Measurements from ENCODE around the gene CAPRIN1.

DNA sequence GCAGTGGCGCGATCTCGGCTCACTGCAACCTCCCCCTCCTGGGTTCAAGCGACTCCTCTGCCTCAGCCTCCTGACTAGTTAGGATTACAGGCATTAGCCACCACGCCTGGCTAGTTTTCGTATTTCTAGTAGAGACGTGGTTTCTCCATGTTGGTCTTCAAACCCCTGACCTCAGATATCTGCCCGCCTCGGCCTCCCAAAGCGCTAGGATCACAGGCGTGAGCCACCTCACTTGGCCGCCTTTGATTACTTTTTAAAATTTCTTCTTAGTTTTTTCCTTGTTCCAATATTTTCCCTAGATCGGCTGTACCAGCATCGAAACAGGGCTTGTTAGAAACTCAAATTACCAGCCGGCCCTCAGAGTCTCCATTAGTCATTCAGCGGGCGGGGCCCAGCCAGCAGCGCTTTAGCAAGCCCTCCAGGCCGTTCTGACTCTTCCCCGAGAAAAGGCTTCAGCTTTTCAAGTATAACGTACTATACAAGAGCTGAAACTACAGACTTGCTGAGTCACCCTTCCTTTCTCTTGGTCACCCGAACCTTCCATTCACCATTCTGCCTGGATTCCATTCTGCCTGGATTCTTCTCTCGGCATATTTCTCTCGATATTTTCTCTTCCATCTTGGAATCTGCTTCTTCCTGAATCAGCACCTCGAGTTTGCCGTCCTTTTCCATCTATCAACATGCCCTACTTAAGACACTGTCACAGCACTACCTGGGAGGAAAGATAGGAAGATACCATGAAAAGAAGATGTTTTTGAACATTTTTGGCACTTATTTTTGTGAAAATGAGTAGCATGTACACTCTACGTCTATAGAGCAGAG is 6.7 kb upstream of the CAPRIN1 start:
- TF ChIP-seq POLR2AphosphoS5 (IDR thresholded peaks at IDR 0.05) (no peak), CTCF (IDR thresholded peaks at IDR 0.05 in 8 of 11, conservative IDR thresholded peaks at IDR 0.05 in 3 of 11) (no peak)
